HK-2 (cell line): ENCODE data around the gene SEL1L3.

Experiments
- DNase-seq: peaks from one replicate; pipeline ENCODE4 v3.0.0-alpha.2; 2018; ENCODE audit not compliant: unreplicated experiment

Gene SEL1L3

DNA sequence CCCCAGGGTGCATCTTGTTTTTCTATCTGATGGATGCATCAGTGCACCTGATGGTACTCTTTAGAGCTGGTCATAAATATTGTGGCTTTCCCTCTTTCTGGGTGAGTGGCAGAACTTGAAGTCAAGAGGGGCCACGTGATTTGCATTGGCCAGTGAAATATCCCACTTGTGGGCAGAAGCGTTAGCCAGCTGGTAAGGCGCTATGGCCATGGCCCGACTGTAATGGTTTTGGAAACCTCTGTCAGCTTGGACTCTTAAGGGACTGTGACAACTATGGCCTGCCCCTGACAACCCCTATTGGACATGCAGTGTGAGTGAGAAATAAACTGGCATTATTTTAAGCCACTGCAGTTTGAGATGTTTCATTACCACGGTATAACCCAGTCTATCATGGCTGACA lies 72.8 kb downstream of the SEL1L3 start:
- no peak for DNase-seq

DNA sequence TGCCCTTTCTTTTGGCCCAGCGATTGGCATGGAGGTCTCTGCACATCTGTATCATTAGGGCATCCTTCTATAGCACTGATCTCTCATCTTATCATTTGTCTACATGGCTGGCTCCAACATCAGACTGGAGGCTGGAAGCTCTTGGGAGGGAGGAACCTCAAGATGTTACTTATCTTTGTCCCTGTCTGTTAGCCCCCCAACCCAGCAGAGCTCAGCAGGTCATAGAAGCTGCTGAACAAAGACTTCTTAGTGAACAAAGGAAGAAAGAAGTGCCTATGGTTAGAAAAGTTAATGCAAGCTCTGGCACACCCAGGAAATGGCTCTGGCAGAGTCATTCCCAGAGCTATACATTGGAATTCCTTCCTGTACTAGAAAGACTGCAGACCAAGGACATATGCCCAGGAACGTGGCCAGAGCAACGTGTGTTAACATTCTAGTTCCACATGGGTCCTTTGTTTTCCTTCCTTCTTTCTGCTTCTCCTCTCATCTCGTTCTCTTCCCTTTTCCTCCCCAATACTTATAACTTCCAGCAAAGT lies 74.0 kb downstream of the SEL1L3 start:
- no peak for DNase-seq

DNA sequence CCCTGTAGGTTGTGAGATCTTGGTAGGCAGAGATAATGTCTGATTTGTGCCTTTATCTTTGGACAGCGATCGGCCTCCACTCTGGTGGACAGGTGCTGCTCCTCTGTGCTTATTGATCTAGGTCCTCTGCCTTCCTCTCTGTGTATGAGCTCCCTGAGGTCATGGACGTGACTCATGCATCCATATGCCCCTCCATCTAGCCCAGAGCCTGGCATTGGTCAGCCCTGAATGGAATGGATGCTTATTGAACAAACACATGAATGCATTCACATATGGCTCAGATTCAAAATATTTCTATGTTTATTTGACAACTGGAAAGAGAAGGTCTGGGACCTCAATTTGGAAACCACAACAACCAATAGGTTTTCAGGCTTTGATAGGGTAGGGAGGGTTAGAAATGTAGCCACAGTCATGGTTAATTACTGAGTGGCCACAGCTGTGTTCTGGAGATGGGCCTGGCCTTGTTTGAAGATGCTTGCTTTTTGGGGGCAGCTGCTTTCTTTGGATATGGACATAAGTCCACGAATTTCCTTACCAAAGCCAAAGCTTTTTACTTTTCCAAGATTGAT lies 76.2 kb downstream of the SEL1L3 start:
- DNase-seq = no peak

DNA sequence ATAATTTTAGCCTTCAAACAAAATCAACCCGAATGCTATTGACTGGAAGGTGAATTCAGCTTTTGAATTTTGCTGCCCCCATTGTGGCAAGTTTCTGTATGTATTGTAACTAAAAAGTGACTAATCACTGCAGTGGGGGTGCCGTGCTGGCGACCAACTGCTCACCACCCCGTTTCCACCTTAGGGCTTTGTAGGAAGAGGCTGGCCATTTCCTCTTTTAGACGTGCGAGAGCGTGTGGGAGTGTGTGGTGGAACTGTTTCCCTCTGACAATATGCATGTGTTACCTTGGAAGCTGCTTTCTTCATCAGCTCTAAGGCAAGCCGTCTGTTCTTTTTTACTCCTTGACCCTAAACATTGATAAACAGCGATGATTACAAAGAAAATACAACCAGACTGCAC lies 78.8 kb downstream of the SEL1L3 start:
- no peak for DNase-seq

DNA sequence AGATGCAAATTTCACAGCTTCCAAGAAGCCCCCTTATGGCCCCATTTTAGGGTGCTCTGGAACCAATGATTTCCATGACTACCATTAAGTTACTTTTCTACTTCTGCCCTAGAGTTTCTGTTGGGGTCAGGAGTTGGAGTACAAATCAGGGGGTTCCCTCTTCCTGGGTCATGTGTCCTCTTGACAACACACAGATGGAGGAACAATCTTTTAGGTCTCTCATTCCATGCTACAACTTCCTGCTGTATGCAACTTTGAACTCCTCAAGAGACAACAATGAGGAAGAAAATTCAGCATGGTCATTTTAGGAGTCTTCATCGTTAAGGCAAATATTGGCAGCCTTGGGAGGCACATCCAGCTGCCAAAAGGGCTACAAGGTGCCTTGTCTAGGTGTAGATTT lies 79.7 kb downstream of the SEL1L3 start:
- no peak for DNase-seq

DNA sequence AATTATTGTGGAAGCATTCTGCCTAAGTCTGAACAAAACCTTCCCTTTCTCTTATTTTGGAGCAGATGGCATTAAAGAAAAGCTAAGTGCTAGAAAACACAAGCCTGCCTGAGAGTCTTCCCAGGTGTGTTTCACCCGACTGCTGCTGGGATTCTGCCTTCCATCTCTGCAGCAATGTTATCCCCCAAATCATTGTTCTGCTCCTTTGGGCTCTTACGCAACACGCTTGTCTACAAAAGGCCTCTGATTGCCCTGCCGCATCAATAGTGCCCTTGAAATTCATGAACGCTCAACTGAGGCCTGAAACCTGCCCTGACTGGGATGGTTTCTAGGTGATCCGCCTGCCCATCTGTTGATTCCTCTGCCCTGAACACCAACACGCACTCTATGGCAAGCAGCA lies 80.3 kb downstream of the SEL1L3 start:
- DNase-seq = no peak

DNA sequence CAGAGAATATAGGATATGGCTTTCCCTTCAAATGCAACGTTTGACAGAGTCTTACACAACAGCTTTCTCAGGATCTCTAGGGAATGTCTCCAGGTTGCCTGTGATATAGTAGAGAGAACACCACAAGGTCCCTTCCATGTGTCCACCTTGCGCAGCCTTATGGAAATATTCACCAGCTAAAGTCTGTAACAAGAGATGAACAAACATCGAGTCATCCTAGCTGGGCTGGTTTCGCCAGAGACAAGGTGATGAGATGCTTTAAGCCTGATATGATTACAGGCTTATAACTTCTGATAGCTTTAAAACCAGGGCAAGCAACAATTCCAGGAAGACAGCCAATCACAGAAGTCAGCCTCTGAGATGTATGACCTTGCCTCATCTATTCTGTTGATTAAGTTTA lies 83.8 kb downstream of the SEL1L3 start:
- DNase-seq = no peak

DNA sequence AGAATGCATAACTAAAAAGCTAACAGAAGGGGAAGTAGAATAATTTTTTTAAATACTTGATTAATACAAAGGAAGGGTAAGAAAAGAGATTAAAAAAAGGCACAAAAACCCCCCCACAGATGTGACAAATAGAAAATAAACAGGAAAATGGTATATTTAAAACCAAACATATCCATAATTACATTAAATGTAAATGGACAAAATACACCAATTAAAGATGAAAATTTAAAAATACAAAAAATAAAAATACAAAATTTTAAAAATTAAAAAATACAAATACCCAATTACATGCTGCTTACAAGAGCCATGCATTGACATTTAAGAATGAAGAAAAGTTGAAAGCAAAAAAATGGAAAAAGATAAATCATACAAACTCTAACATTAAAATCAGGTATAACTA lies 86.0 kb downstream of the SEL1L3 start:
- no peak for DNase-seq

DNA sequence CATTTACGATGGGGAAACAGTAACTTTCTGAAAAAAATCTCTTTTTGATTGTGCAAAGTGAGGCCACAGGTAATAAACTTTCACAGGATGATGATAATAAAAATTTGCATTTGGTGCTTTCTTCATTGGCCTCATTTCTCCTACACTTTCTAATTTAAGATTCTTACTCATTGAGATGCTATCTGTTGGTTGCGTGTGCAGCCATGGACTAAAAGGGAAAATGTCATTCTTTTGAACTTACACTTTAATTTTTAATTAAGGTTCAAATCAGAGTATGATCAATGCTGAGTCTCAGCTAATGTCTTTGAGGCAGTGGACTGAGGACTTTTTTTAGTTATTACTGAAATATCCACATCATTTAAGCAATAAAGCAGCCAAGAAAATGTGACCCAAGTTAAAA lies 87.6 kb downstream of the SEL1L3 start:
- no peak for DNase-seq

DNA sequence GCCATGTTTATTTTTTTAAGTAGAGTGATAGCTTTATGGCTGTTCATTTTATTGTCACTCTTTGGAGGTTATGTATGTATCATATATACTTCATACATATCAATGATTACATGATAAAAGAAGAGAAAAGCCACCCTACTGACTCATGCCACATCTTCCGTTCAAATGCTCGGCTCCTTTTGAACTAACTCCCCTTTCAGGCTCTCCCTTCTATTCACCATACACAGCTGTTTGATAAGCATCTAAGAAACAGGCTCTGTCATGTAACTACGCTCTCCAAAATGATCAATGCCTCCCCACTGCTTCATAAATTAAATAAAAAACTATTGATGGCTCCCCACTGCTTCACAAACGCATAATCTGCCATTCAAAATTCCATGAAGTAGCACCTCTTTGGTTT lies 89.4 kb downstream of the SEL1L3 start:
- no peak for DNase-seq

DNA sequence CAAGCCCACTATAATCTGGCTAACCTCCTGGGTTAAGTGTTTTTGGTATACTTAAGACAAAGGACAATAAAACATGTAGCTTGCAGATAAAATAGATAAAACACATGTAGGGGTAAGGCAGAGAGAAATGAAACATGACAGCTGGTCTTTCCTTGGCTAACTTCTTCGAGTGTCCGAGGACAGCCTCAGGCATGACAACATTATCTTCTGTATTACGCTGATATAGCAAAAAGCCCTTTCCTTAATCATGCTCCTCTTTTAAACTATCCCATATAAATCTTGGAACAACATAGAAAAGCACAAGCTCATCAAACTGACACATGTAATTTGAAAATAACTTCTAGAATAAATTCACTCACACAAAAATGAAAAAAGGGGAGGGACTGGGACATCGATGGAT lies 91.1 kb downstream of the SEL1L3 start:
- DNase-seq = no peak

DNA sequence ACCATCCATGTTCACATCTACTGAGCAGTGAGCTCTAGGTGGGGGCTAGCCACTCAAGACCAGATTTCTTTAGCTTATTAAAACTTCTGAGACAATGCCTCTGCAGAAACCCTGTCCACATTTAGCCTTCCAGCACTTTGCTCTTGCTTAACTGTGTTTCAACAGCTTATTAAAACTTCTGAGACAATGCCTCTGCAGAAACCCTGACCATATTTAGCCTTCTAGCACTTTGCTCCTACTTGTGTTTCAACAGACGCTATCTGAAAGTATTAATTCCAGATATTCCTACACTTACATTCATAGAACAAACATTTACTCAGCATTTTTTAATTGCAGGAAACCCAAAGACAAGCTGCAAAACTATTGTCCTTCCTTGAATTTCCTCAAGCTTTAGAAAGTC lies 91.9 kb downstream of the SEL1L3 start:
- DNase-seq = no peak

DNA sequence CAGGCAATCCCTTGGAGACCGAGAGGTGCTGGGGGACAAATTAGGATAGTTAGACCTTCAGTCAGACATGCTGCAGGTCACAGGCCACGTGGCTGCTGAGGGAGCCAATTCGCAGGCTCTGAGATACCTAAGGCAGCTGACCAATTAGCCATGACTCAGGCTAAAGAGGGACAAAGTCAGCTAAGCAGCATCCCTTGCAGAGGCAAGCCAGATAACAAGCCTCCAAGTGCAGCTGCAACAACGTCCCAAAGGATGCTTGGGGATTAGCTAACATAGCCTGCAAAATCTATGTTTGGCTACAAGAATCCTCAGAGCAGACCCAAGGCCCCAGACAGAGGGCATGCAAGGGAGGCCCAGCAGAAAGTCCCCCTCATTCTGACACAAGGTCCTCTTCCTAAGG lies 93.5 kb downstream of the SEL1L3 start:
- no peak for DNase-seq

DNA sequence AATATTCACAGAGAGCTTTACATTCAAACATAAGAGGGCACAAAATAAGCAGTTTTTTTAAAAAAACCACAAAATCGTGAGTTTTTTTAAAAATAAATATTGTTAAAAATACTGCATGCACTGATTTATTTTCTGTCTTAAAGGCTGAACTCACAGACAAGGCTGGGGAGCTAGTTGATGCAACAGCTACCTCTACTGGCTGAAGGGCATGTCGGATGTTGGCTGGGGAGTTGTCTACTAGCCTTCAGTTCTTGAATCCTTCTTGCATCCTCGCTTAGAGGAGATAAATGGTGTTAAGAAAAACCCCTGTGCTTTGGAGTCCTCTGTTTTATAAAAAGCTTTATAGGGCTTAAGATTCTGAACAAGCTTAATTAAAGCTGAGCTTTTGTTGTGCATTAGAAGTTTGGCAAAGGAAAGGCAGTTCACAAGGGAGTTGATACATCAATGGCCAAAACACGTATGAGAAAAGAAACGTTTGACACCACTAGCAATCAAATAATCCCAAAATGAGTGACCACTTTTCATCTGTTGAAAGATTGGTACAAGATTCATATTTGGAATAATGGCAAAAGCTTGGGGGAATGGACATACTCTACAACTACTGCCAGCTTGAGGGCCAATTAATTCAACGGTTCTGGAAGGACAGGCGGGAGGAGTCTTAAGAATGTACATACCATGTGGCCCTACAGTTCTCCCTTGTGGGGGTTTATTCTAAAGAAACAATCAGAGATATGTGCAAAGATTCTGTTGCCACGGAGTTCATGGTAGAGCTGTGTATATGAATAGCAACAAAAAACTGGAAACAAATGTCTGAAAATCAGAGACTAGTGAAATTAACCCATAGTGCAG lies 94.7 kb downstream of the SEL1L3 start:
- peak; percentile 49 for DNase-seq

DNA sequence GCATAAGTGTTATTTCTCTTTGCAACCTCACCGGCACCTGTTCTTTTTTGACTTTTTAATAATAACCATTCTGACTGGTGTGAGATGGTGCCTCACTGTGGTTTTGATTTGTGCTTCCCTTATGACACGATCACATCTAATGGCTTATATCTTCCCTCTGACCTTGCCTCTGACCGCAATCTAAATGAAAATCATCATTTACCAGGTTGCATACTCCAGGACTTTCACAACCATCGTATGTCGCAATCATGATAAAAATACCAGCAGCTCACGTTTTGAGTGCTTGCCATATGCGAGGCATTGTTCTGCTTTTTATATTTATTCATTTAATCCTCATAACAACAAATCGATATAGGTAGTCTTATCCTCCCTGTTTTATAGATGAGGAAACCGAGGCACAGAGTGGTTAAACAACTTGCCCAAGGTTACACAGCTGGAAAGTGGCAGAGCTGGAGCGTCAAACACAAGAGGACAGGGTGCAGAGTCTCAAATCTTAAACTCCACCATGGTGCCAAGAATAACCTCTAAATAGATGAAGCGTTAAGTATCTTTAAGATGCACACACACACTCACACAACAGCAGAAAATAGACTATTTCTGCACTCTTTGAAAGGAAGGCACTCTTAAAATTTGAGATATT lies 102.2 kb downstream of the SEL1L3 start:
- DNase-seq = no peak

DNA sequence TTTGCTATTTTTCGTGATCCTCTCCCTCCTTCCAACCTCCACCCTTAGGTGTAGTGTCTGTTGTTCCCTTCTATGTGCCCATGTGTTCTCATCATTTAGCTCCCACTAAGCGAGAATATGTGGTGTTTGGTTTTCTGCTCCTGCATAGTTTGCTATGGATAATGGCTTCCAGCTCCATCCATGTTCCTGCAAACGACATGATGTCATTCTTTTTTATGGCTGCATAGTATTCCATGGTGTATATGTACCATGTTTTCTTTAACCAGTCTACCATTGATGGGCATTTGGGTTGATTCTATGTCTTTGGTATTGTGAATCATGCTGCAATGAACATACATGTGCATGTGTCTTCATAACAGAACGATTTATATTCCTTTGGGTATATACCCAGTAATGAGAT lies 102.7 kb downstream of the SEL1L3 start:
- no peak for DNase-seq

DNA sequence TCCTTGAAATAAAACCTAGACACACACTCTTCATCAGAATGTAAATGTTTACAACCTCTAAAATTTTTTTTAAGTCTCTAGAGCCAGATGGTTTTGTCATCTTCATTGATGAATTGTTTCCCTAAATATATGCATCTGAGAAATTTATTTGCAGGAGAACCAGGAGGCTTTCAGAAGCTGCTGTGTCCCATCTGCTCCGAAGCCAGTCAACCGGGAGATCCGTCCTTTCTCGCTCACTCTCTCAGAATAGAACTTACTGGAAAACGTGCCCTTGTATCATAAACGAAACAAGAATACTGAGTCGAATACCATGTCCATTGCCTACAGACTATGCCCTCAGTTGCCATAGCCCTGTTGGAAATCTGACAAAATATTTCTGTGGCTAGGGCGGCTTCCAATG lies 103.7 kb downstream of the SEL1L3 start:
- DNase-seq = no peak

DNA sequence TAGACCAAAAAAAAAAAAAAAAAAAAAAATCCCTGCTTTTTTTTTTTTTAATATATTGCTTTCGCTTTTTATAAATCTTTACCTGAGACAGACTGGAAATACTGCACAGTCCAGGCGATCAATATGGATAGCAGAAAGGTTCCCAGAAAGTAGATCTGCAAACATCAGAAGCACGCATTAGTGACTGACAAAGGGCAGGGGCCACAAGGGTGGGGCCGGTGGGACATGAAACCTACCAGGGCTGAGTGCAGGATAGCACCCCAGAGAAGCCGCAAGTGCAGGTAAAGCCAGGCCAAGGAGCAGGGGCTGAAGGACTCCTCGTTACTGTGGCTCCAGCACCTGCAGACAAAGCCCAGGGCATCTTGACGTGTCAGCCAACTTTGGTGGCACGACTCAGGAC lies 105.3 kb downstream of the SEL1L3 start:
- DNase-seq = no peak

DNA sequence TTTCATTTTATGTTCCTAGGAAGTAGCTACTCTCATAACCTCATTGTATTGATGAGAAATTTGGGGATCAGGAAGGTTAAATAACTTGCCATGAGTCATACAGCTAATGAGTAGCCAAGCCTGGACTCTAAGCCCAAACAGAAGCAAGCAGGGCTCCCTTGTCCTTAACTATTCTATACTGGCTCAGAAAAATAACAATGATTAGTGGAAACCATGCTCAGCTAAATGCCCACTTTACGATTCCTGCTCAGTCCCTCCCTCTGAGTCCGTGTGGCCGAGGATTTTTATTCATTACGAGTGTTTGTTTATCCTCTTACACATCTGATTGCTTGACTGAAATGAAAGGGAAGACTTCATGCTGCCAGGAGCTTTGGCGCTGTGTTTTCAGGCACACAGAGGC lies 106.3 kb downstream of the SEL1L3 start:
- DNase-seq = no peak

DNA sequence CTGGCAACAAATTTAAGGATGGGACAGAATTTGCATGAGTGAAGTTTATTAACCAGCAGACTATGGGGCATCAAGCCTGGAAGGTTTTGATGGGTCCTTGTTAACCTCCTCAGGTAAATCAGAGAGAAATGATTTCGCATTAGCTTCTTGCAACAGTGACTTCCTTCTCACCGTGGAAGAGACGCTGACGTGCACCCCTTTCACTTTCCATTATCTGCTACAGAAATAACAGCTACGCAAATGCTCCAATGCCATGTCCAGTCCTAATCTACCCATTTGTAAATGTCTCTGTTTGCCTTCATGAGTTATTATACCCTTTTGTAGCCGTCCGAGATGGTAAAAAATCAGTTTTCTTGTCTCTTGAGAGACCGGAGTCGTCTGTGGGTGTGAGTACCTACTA lies 106.9 kb downstream of the SEL1L3 start:
- no peak for DNase-seq

DNA sequence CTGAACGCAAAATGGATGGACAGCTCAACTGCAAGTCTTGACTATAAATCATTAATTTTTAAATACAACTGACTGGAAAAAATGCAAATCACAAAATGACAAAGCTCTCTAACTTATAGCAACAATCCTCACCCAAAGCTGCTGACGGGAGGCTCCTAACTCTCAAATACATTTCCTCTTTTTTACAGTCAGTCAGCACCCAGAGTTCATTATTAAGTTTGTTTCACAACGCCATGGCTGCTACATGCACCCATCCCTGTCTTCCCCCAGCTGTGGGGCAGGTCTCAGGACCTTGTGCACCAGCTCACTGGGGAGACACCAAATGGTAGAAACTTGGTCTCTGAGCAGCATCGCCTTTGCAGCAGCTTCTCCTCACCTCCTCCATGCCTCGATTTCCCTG lies 109.5 kb downstream of the SEL1L3 start:
- no peak for DNase-seq

DNA sequence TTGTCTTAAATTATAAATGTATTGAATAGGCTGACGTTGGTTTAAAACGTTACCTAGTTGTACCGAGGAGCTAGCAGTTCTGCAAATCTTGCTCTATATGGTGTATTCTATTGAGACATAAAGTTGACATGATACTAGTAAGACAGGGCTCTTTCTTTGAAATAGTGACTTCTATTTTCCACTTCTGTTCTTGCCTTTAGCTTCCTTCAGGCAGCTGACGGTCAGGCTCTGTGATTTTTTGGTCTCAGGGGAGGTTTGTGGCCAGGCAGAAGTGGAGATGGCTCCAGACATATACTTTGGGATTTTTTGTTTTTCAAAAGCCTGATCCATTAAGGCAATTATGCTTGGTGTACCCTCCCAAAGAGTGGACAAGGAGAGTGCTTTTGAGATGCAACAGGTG lies 111.9 kb downstream of the SEL1L3 start:
- no peak for DNase-seq

DNA sequence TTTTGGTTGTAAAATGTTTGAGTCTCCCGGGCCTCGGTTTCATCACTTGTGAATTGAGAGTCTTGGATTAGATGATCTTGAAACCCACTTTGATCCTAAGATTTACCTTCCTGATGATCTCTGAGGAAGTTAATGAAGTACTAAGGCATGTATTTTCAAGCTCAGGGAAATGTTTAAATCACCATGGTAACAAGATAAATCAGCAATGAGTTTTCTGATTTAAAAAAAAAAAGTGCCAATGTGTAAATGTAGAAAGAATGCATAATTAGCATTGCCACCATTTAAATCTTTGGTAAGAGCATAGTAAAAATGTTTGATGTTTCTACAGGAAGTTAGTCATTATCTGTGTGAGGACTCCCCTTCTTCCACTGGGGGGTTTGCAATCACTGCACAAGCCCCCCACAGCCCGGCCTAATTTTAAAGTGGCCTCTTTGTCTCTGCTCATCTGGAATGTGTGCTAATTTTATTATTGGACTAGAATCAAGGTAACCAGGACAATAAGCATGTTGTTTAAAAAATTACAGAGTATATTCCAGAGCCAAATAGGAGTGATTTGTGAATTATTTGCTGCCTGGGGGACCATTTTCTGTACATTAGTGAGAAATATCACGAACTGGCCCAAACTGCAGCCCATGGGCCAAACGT lies 113.5 kb downstream of the SEL1L3 start:
- DNase-seq = no peak
